Fibroblast of skin of left quadriceps (primary cell): ENCODE data around the gene EHBP1L1.
A peak's percentile ranks its signal among the peaks of the same experiment; 100 is the strongest.
"Not testable (repeated sequence)": the region's sequence is repeated elsewhere in the genome, so short reads cannot be mapped to it uniquely, and the experiment has no call there.

ENCODE experiments used
- DNase-seq, 2 experiments: peaks; one replicate each; pipeline ENCODE4 v3.0.0-alpha.2; 2013; ENCODE audit warnings: low read depth in 2 of 2

EHBP1L1 gene

DNA sequence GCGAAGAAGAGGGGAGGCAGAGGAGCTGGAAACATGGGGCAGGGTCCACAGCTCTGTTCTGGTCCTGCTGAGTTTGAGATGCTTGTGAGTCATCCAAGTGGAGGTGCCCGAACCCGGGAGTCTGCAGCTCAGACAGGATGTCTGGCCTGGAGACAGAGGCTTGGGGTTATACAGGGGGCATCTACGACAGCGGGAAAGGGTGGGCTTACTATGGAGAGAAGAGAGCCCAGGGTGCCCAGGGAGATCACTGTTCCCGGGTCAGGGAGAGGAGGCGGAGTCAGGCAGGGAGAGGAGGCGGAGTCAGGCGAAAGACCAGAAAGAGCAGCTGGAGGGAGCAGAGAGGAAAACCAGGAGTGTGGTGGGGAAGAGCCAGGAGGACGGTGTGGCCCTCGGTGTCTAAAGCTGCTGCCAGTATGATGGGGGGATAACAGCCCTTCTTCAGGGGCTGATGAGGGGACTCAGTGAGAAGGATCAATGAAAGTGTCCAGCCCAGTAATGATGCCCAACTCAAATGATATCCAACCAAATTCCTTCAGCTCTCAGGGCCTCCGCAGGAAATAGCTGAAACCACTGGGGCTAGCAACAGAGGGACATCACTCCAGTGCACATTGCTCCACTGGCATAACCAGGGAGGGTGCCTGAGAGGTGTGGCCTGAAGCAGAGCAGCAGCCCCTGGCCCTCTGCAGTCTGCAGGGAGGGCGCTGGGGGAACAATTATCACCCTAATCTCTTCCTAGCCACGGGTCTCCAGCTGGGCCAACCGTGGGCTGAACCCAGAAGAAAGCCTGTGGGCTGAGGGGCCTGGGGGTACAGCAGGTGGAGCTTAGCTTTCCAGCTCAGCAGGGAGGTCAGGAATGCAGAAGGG lies 15.1 kb upstream of the EHBP1L1 start:
- DNase-seq, result no peak

DNA sequence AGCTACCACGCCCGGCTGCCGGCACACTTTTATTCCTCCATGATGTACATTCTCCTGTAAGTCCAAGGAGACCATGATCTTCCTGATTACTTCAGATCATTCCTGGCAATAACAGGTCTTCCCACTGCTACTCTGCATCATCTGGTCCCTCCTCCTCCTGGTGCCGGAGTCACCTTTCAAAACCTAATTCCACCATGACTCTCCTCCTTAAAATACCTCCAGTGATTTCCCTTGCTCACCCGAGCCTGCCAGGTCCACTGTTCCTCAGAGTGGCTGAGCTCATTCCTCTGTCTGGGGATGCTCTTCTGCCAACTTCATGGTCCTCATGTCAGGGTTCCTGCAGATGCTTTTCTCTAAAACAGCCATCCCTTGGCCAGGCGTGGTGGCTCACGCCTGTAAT lies 13.8 kb upstream of the EHBP1L1 start:
- DNase-seq, result no peak

DNA sequence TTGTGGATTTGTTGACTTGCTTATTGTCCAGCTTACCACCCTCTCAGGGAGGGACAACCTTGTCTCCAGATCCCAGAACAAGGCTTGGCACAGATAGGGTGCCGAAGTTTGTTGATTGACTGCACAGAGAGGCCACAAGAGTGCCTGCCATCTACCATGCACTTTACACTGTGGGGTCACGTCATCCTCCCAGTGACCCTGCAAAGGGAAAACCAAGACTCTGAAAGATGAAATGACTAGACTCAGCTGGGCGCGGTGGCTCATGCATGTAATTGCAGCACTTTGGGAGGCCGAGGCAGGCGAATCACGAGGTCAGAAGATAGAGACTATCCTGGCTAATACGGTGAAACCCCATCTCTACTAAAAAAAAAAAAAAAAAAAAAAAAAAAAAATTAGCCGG lies 13.1 kb upstream of the EHBP1L1 start:
- DNase-seq, result no peak

DNA sequence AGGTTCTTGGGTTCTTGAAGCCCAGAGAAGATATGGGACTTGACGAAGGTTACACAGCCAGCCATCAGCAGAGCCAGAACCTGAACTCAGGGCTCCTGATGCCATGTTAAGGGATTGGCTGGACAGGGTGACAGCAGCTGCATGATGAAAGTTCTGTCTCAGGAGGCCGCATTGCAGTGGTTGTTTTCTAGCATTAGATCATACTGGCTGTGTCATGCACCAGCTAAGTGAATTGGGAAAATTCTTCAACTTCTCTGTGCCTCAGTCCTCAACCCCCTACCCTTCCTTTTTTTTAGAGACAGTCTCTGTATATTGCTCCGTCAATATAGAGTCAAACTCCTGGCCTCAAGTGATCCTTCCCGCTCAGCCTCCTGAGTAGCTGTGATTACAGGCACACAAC lies 12.3 kb upstream of the EHBP1L1 start:
- no peak for DNase-seq

DNA sequence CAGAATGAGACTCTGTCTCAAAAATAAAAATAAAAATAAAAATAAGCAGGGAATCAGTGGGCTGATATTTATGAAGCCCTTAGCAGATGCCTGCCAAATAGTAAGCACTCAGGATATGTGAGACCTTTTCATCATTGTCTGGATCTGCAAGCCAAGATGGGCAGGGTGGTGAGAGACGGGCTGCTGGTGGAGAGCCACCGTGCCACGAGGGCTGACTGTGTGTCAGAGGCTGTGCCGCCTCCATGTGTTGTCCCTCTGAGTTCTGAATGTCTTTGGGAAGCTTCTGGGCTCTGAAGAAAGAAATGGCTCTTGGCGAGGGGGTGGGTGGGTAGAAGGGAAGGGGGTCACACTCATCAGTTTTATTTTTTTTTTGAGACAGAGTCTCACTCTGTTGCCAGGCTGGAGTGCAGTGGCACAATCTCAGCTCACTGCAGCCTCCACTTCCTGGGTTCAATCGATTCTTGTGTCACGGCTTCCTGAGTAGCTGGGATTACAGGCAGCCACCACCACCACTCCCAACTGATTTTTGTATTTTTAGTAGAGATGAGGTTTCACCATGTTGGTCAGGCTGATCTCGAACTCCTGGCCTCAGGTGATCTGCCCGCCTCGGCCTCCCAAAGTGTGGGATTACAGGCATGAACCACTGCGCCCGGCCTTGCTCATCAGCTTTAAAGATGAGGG lies 10.8 kb upstream of the EHBP1L1 start:
- DNase-seq, result not testable (repeated sequence)

DNA sequence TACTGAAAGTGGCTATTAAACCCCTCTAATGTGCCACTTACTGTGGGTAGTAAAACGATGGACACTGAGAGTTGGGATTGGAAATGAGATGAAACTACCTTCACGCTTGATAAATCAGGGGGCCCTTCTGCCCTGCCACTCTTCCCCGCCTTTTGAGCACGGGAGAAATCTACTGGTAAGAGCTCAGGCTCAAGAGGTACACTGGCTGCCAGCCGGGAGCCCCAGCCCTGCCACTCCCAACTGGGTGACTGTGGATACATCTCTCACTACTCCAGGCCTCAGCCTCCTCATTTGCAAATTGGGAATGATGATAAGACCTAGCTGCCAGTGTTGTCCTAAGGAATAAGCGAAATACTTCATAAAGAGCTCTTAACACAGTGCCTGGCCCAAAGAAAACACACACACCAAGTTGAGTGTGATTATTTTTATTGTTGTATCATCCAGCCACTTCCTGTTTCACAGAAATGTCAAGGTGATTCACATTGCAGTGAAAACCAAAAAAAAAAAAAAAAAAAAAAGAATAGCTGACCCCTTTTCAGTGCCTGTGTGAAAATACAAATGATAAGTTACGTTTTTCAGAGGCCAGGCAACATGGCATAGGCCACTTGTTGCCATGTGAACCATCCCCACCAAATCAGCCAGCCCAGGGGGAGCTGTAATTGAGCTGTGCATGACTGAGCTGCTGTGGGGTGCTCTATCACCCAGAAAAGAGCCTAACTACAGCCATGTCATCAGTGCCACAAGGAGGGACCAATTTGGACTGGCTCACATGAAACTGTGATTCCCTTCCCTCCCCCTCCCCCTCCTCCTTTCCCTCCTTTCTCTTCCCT lies 10.0 kb upstream of the EHBP1L1 start:
- DNase-seq, result no peak

DNA sequence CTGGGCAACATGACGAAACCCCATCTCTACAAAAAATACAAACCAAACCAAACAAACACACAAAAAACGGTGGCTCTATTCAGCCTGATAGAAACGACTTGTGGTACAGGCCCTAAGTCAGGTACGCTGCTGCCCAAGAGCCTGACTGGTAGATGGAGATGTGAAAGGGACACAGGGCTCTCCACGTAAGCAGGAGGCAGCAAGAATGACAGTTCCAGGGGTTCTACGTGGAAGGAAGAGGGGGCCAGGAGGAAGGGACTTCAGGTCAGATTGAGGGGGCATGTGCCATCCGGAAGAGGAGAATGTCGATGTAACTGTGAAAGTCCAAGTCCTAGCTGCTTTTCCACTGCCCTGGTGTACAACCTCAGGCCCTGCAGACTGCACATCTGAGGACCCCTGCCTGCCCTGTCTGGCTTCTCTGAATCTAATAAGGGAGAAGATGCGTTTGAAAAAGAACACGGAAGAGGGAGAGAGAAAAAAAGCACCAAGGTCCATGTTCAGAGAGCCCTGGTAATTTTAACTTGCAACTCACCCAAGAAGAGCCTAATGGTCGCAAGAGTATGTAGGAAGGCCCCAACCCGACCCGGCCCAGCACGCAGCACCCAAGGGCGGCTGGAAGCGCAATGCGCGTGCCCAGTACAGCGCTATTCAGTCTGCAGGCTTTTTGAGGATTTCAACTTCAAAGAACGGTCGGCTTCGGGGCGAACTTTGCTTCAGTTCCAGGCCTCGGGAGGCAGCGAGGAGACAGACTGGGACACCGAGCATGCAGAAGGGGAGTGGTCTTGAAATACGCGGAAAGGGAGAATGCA lies 6.5 kb upstream of the EHBP1L1 start:
- DNase-seq, result no peak

DNA sequence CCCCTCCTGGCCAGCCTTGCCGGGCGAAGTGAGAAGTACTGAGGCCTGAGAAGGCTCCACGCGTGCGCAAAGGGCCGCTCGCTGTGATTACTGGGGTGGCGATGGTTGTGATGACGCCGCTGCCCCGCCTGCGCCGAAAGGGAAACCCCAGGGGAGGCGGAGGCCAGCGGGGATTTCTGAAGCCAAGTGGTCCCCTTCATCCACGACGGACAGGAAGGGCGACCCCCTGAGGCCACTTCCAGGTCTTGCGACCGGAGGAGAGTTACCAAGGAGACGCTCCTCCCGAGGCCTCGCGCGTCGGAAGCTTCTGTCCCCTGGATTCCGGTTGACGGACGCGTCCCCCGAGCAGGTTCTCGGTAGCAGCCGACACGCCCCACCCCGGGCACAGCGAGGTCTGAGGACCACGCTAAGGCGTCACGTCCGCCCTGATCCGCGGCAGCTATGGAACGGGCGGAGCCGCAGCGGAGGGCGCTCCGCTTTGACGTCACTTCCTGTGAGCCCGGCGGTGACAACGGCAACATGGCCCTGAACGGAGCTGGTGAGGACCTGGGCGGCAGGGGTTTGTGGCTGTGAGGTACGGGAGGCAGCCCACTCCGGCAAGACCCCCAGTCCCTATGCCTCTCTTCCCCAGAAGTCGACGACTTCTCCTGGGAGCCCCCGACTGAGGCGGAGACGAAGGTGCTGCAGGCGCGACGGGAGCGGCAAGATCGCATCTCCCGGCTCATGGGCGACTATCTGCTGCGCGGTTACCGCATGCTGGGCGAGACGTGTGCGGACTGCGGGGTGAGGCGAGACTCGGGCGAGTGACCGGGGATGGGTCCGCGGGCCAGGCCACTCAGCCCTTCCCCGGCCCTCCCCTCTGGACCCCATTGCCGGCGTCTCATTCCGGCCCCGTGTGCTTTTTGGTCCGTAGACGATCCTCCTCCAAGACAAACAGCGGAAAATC lies 5.6 kb upstream of the EHBP1L1 start, which contains the start of gene ZNRD2:
Gene ZNRD2, plus strand, starts transcription at position 505 of the 946 bp plus-strand sequence. Its CDS starts 15 bp downstream, at position 520.
- peak; percentile 96 for DNase-seq

DNA sequence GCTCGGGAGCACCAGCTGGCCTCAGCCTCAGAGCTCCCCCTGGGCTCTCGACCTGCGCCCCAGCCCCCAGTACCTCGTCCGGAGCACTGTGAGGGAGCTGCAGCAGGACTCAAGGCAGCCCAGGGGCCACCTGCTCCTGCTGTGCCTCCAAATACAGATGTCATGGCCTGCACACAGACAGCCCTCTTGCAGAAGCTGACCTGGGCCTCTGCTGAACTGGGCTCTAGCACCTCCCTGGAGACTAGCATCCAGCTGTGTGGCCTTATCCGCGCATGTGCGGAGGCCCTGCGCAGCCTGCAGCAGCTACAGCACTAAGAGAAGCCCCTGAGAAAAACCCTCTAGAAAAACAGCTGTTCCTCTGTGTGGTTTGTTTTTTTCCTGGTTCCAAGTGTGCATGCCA lies 4.4 kb upstream of the EHBP1L1 start:
- DNase-seq, result no peak

DNA sequence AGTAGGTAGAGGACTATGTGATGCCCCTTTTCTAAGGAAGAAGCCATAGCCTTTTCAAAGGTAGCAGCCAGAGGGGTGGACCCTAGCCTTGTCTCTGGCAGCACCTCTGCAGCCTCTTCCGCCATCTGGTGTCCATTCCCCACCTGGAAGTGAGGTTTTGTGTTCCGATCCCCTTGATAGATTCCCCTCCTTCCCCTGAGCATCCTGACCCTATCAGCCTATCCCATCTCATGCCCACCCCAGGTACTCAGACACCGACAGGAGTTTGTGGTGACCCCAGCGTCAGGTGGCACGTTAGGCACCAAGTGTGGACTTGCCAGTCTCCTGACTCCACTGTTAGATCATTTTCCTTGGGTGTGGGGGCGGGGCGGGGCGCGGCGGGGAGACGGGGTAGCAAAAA lies 3.9 kb upstream of the EHBP1L1 start:
- DNase-seq, result no peak

DNA sequence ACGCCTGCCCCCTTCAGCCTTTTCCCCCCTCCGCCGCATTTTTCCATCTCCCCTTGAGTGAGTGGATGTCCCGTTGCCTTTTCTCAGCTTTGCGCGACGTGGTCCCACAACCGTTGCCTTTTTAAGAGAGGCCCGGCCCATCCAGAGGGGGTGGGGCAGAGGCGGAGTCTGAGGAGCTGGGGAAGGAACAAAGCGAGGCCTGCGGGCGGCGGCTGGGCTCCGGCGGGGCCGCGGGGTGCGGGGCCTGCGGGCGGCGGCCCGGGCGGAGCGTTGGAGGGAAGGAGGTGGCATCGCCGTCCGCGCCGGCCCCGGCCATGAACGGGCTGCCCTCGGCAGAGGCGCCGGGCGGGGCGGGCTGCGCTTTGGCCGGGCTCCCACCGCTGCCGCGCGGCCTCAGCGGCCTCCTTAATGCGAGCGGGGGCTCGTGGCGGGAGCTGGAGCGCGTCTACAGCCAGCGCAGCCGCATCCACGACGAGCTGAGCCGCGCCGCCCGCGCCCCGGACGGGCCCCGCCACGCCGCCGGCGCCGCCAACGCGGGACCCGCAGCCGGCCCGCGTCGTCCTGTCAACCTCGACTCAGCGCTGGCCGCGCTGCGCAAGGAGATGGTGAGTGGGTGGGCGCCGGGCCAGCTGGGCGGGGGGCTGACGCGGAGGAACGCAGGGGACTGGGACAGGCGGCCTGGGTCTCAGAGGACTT lies 3.3 kb upstream of the EHBP1L1 start, which contains the start of gene FAM89B:
Gene FAM89B, plus strand, starts transcription at position 183 of the 696 bp plus-strand sequence. Its CDS starts 132 bp downstream, at position 315.
- peak; percentile 72 to 75 for DNase-seq

DNA sequence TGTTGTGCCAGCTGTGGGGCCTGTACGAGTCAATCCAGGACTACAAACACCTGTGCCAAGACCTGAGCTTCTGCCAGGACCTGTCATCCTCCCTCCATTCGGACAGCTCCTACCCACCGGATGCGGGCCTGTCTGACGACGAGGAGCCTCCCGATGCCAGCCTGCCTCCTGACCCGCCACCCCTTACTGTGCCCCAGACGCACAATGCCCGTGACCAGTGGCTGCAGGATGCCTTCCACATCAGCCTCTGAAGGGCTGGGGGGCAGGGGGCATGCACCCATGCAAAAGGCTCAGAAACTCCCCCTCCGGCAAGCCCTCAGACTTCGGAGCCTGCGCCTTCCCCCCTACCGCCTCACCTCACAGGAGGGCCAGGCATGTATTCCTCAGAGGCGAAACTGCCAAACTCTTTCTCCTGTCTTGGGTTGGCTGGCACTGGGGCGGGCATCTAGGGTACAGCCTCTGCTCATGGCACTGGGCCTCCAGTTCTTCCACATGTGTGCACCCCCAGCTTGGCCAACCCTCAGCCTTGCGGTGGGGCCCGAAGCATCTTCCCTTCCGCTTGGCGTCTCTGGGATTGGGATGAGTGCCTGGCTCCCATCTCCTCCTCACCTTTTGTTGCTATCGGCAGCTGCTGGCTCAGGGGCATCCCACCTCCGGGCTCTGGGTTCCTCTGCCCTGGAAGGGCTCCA lies 2.3 kb upstream of the EHBP1L1 start:
- no peak for DNase-seq

DNA sequence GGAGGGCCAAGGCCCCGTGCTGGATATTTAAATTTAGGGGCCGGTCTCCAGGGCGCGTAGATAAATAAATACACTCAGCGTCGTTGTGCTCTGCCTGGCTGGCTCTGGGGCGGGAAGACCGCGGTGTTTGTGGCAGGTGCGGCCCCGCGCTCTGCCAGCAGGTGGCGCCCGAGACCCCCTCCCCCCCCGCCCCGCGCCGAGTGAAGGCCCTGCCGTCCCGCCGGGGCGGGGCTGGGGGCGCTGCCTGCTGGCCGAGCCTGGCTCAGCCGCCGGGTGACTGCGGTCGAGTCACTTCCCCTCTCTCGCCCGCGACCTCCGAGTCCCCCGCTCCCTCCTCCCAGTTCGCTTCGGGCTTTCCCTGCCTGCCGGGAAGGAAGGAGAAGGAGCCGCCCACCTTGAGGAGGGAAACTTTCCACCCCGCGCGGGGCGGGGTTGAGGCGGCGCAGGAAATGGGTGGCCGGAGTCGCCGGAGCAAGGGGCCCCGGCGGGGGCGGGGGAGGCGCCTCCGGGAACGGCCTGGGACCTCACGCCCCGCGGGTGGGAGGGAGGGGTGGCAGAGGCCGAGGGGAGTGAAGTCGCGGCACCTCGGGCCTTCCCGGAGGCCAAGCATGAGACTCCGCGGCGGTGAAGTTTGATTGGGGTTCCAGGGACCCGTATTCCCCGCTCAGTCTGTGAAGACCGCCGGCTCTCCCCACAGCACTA lies 1.6 kb upstream of the EHBP1L1 start:
- DNase-seq, result peak; percentile 76 to 78

DNA sequence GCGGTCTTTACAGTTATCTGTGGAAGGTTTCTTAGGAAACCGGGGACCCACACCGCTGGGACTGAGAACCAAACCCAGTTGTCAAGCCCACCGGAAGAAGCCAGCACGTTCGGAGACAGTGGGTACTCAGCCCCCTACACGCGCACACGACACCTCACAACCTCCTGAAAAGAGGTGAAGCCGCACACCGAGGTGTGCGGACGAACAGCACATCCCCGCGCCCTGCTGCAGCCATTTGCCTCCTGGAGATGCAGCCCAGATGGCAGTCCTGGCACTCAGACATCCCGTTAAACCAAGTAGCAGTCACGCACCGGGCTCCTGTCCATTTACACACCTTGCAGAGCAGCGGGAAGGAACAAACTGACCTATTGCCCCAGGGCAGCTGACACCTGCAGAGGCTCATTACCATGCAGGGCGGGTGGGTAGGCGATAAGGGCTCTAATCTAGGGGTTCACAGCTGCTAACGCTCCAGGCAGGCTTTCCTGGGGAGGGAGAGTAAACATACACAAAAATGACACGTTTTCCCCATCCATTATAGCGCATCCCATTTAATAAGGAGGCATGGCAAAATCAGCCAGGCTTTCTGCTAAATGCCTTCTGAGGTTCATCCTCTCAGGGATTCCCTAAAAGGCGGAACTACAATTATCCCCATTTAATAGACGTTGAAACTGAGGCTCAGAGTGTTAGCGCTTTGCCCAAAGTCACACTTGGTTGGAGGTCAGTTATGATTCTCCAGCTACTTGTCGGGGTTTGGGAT lies 864 bp upstream of the EHBP1L1 start:
- DNase-seq, result no peak

DNA sequence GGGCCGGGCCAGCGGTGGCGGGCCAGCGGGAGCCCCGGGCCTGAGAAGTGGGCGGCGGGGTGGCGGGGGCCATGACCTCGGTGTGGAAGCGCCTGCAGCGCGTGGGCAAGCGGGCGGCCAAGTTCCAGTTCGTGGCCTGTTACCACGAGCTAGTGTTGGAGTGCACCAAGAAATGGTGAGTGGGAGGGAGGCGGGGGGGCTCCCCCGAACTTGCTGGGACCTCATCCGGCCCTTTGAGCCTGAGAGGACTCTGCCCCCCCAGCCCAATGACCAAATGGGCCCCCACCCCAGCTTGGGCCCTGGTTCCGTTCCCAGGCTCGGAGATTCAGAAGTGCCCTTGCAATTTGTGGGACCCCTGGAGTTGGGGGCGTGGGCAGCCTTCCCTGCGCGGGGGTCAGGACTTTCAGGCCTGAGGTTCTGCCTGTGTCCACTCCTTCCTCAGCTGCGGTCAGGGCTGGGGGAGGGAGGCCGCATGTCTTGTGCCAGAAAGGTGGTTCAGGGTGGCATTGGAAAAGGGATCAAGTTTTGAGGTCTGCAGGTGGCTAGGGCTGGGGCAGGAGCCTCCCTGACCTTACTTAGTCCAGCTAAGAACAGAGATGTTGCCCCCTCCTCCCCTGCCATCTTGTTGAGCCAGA lies 496 bp downstream of the EHBP1L1 start:
- DNase-seq, result no peak

DNA sequence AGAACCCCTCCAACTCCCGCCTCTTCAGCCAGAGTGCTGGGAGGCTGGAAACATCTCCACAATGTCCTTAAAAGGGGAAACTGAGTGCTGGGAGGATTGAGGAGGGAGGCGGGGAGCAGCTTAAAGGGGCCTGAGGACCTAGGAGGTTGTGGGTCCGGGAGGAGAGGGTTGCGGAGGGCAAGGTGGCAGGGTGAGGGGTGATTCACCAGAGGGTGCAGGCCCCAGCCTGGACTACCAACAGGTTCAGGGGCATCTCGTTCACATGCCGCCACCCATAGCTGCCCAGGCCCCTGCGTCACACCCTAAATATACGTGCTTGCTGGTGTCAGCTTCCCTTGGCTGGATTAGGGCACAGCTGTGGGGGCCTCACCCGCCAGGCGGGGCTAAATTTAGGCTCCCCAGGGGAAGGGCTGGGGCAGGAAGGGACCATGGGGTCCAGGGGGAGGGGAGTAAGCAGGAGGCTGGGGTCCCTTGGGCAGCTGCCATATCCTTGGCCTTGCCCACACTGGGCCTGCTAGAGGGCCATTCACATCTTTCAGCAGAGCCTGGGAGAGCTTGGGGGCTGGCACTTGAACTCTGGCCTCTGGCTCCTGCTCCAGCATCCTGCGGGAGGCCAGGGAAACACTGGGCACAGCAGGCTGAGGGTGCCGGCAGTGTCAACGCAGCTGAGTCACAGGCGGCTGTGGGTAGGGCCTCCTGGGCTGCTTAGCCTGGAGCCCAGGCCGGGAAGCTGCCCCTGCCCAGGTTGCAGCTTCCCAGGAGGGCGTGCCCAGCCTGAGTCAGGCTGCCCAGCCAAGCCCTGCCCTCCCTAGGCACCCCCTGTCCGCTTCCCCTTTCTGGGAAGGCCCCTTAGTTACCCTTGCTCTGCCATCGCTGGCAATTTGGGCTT lies 1.3 kb downstream of the EHBP1L1 start:
- DNase-seq, result no peak
